Measurements from ENCODE around the gene AARS2. TPM values are rescaled to one million over a fixed set of nuclear protein-coding genes. Genes with fewer than 3 reads are reported as not detected.
"Not testable (repeated sequence)": the region's sequence is repeated elsewhere in the genome, so short reads cannot be mapped to it uniquely, and the experiment has no call there.

AARS2 gene
- total and polyA plus RNA-seq, 4 donors = 2.3 to 11.5 (median 5.7) TPM

GRCh38 chr6:44349904-44350649, 36.9 kb upstream of the AARS2 start:
- ATAC-seq (ENCODE audit: low FRiP score) (no peak), DNase-seq (no peak)
- Histone ChIP-seq H3K4me1 (ENCODE audit: control insufficient read depth in 1 of 2, insufficient read depth in 2 of 2, low read length in 2 of 2) (no peaks in the 10 kb centered on the region), H3K9me3 (ENCODE audit: control insufficient read depth, low read length) (no peaks in the 10 kb centered on the region), H3K4me3 (ENCODE audit: low read length in 2 of 2) (no peak overlapping the region), H3K27me3 (ENCODE audit: control insufficient read depth in 1 of 2, insufficient read depth in 2 of 2, low read length in 1 of 2) (no peaks in the 10 kb centered on the region), H3K27ac (ENCODE audit: low read depth in 1 of 2, low read length in 2 of 2) (no peak overlapping the region), H3K36me3 (ENCODE audit: control insufficient read depth in 1 of 2, insufficient read depth in 2 of 2, low read length in 1 of 2) (no peaks in the 10 kb centered on the region)
- intact Hi-C loops (cut with DNase I) = no loop called here
- WGBS, 2 donors = 77 to 78% methylated on average over 6 of the region's 6 CpGs

DNA sequence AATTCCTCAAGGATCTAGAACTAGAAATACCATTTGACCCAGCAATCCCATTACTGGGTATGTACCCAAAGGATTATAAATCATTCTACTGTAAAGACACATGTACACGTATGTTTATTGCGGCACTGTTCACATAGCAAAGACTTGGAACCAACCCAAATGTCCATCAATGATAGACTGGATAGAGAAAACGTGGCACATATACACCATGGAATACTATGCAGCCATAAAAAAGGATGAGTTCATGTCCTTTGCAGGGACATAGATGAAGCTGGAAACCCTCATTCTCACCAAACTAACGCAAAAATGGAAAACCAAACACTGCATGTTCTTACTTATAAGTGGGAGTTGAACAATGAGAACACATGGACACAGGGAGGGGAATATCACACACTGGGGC, 33.7 kb upstream of the AARS2 start:
- DNase-seq; H3K4me3 ChIP-seq (ENCODE audit: low read length in 2 of 2); H3K27me3 ChIP-seq (ENCODE audit: control insufficient read depth in 1 of 2, insufficient read depth in 2 of 2, low read length in 1 of 2); ATAC-seq (ENCODE audit: low FRiP score); H3K4me1 ChIP-seq (ENCODE audit: control insufficient read depth in 1 of 2, insufficient read depth in 2 of 2, low read length in 2 of 2); H3K9me3 ChIP-seq (ENCODE audit: control insufficient read depth, low read length); H3K36me3 ChIP-seq (ENCODE audit: control insufficient read depth in 1 of 2, insufficient read depth in 2 of 2, low read length in 1 of 2); intact Hi-C loops (cut with DNase I); H3K27ac ChIP-seq (ENCODE audit: low read depth in 1 of 2, low read length in 2 of 2): not testable (repeated sequence)
- 80 to 81% methylated on average over 4 of the region's 4 CpGs for WGBS, 2 donors

DNA sequence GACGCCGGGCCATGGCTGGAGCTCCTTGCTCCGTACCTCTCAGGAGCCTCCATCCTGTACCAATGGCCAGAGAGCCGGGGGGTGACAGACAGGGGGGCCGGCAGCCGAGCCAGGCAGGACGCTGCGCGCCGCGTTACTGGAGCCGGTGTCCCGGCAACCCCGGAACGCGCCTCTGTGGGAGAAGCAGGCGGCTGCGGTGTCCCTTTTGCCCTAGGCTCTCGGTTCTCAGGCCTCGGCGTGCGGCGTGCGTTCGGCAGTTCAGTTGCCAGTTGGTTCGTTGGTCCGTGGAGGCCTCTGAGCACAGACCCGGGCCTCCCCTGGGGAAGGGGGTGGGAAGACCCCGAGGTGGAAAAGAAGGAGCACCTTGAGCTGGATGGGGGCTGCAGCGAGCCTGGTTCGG, 29.3 kb upstream of the AARS2 start, which contains the start of gene SPATS1:
Gene SPATS1, plus strand, starts transcription at position 162 of the 400 bp plus-strand sequence. CDS start 446 bp downstream, outside the sequence.
- Histone ChIP-seq H3K4me3 (ENCODE audit: low read length in 2 of 2) (no peak within 1 kb of the TSS), H3K4me1 (ENCODE audit: control insufficient read depth in 1 of 2, insufficient read depth in 2 of 2, low read length in 2 of 2) (no peaks in the 10 kb centered on the region), H3K36me3 (ENCODE audit: control insufficient read depth in 1 of 2, insufficient read depth in 2 of 2, low read length in 1 of 2) (no peaks in the 10 kb centered on the region), H3K27me3 (ENCODE audit: control insufficient read depth in 1 of 2, insufficient read depth in 2 of 2, low read length in 1 of 2) (no peaks in the 10 kb centered on the region), H3K27ac (ENCODE audit: low read depth in 1 of 2, low read length in 2 of 2) (no peak within 1 kb of the TSS), H3K9me3 (ENCODE audit: control insufficient read depth, low read length) (no peaks in the 10 kb centered on the region)
- WGBS, 2 donors = 3 to 5% methylated on average over 31 of the region's 31 CpGs
- DNase-seq = peak; percentile 66 to 76
- intact Hi-C loops (cut with DNase I) = no loop called here
- ATAC-seq (ENCODE audit: low FRiP score) = peak; percentile 40

DNA sequence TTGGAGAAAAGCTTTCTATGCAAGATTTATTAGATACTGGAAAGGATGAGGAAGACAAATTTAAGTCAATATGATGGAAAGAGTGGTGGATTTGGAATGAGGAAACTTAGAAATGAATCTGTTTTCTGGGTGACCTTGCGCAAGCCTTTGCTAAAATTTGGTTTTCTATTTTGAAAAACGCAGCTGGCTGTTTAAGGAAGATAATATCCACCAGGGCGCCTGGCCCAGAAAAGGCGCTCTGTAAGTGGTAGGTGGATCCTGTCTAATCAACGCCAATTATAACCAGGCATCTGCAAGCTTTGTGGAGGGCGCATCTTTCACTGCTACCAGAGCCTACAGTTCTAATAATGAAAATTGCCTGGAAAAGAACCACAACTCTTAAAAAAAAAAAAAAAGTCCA, 28.9 kb upstream of the AARS2 start:
- H3K27ac ChIP-seq (ENCODE audit: low read depth in 1 of 2, low read length in 2 of 2) = no peak overlapping the region
- WGBS, 2 donors = 51 to 54% methylated on average over 6 of the region's 6 CpGs
- no peaks in the 10 kb centered on the region for H3K27me3 ChIP-seq (ENCODE audit: control insufficient read depth in 1 of 2, insufficient read depth in 2 of 2, low read length in 1 of 2)
- intact Hi-C loops (cut with DNase I) = no loop called here
- no peak for DNase-seq
- H3K9me3 ChIP-seq (ENCODE audit: control insufficient read depth, low read length) = no peaks in the 10 kb centered on the region
- H3K4me1 ChIP-seq (ENCODE audit: control insufficient read depth in 1 of 2, insufficient read depth in 2 of 2, low read length in 2 of 2) = no peaks in the 10 kb centered on the region
- H3K36me3 ChIP-seq (ENCODE audit: control insufficient read depth in 1 of 2, insufficient read depth in 2 of 2, low read length in 1 of 2) = no peaks in the 10 kb centered on the region
- no peak for ATAC-seq (ENCODE audit: low FRiP score)
- no peak overlapping the region for H3K4me3 ChIP-seq (ENCODE audit: low read length in 2 of 2)

- no peaks in the 10 kb centered on the region for H3K4me1 ChIP-seq (ENCODE audit: control insufficient read depth in 1 of 2, insufficient read depth in 2 of 2, low read length in 2 of 2)
- H3K27me3 ChIP-seq (ENCODE audit: control insufficient read depth in 1 of 2, insufficient read depth in 2 of 2, low read length in 1 of 2) = no peaks in the 10 kb centered on the region
- DNase-seq = no peak
- ATAC-seq (ENCODE audit: low FRiP score) = no peak
- H3K4me3 ChIP-seq (ENCODE audit: low read length in 2 of 2) = no peak overlapping the region
- H3K27ac ChIP-seq (ENCODE audit: low read depth in 1 of 2, low read length in 2 of 2) = no peak overlapping the region
- H3K9me3 ChIP-seq (ENCODE audit: control insufficient read depth, low read length) = no peaks in the 10 kb centered on the region
- WGBS, 2 donors = 66 to 70% methylated on average over 8 of the region's 8 CpGs
- no peaks in the 10 kb centered on the region for H3K36me3 ChIP-seq (ENCODE audit: control insufficient read depth in 1 of 2, insufficient read depth in 2 of 2, low read length in 1 of 2)
- intact Hi-C loops (cut with DNase I) = no loop called here
Measured at GRCh38 chr6:44341095-44341890, 28.1 kb upstream of the AARS2 start.

DNA sequence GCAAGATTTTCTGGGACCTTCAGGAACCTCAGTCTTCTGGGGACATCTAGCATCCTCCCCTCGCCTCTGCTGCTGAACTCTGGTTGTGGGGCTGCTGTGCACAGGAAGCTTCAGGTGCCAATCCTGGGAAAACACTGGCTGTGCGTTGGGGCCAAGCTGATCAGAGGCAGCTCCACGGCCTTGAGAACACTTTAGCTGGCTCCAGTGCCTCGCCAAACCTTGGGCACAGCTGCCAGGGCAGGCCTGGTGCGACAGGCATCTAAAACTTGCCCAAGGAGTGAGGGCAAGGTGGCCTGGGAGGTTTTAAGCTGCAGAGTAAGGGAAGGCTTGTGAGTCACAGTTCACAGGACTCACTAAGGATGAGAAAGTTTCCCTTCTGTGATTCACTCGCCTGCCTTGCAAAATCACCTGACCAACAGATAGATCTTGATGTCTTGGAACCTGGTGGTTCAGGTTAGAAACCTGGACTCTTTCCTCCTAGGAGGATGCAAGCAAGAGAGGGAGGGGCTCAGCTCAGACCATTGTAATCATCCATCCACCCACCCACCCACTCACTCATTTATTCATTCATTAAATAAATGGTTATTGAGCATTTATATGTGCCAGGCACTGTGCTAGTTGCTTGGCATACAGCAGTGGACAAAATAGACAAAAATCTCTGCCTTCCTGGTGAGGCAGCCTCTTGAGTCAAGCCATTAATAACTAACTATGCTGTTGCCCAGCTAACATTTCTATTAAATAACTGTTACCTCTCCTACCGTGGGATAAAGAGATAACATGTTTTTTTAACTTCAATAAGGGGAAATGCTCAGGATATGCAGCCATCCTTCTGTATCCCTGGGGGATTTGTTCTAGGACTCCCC, 26.8 kb upstream of the AARS2 start:
- no peaks in the 10 kb centered on the region for H3K4me1 ChIP-seq (ENCODE audit: control insufficient read depth in 1 of 2, insufficient read depth in 2 of 2, low read length in 2 of 2)
- intact Hi-C loops (cut with DNase I) = loop anchor here (2.0 to 10.0 kb wide), 4 partner anchors 71 to 243 kb away; partner anchors contain the start of gene CAPN11 (in 1 of the 2)
- no peaks in the 10 kb centered on the region for H3K9me3 ChIP-seq (ENCODE audit: control insufficient read depth, low read length)
- H3K27me3 ChIP-seq (ENCODE audit: control insufficient read depth in 1 of 2, insufficient read depth in 2 of 2, low read length in 1 of 2) = no peaks in the 10 kb centered on the region
- WGBS, 2 donors = 63% methylated on average over 7 of the region's 7 CpGs
- DNase-seq = no peak
- H3K4me3 ChIP-seq (ENCODE audit: low read length in 2 of 2) = no peak overlapping the region
- ATAC-seq (ENCODE audit: low FRiP score) = no peak
- H3K27ac ChIP-seq (ENCODE audit: low read depth in 1 of 2, low read length in 2 of 2) = no peak overlapping the region
- H3K36me3 ChIP-seq (ENCODE audit: control insufficient read depth in 1 of 2, insufficient read depth in 2 of 2, low read length in 1 of 2) = no peaks in the 10 kb centered on the region

GRCh38 chr6:44339301-44339700, 26.2 kb upstream of the AARS2 start:
- Histone ChIP-seq H3K27ac (ENCODE audit: low read depth in 1 of 2, low read length in 2 of 2) (no peak overlapping the region), H3K27me3 (ENCODE audit: control insufficient read depth in 1 of 2, insufficient read depth in 2 of 2, low read length in 1 of 2) (no peaks in the 10 kb centered on the region), H3K4me1 (ENCODE audit: control insufficient read depth in 1 of 2, insufficient read depth in 2 of 2, low read length in 2 of 2) (no peaks in the 10 kb centered on the region), H3K36me3 (ENCODE audit: control insufficient read depth in 1 of 2, insufficient read depth in 2 of 2, low read length in 1 of 2) (no peaks in the 10 kb centered on the region), H3K9me3 (ENCODE audit: control insufficient read depth, low read length) (no peaks in the 10 kb centered on the region), H3K4me3 (ENCODE audit: low read length in 2 of 2) (no peak overlapping the region)
- DNase-seq = peak in 1 of 2 donors; percentile 78
- no peak for ATAC-seq (ENCODE audit: low FRiP score)
- intact Hi-C loops (cut with DNase I) = loop anchor here (2.0 to 10.0 kb wide), 4 partner anchors 70 to 242 kb away; partner anchors contain the start of gene CAPN11 (in 1 of the 2)
- WGBS, 2 donors = 44 to 46% methylated on average over 5 of the region's 5 CpGs
